ENCODE results near the gene CARS1.

Gene CARS1

GRCh38 chr11:2968341-2968900, 88.8 kb downstream of the CARS1 start:
- in situ Hi-C loops (cut with HindIII; ENCODE audit: low sequenced_read_pairs): no loop called here

GRCh38 chr11:2964782-2965181, 92.4 kb downstream of the CARS1 start:
- in situ Hi-C loops (cut with HindIII; ENCODE audit: low sequenced_read_pairs): no loop called here

- in situ Hi-C loops (cut with HindIII; ENCODE audit: low sequenced_read_pairs): no loop called here
Observed at GRCh38 chr11:2963761-2964160, 93.5 kb downstream of the CARS1 start.

DNA sequence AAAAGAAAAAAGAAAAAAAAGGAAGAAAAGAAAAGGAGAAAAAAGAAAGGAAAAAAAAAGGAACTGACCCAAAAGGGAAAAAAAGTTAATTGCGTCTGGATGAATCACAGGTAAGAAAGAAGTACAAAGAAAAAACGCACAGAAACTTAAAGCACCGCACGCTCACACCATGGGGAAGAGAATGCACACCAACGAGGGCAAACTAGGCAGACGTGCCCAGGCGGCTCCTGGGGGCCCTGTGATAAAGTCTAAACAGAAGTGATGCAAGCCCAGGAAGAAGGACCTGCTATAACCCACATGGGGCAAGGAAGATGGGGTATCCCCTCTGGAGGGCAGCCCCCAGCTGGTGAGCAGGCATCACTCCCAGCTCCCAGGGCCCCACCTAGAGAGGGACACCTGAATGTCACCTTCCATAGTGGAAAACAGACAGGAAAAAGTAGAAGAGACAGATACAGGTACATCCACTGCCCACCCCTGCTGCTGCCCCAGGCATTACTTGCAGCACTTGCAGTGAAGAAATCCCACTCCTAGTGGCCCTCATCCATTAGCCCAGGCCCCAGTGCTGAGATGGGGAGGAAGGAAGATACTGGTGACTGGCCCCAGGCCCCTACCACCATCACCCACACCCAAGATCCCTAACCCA, 94.0 kb downstream of the CARS1 start:
- in situ Hi-C loops (cut with HindIII; ENCODE audit: low sequenced_read_pairs): no loop called here

GRCh38 chr11:2961080-2961479, 96.1 kb downstream of the CARS1 start:
- in situ Hi-C loops (cut with HindIII; ENCODE audit: low sequenced_read_pairs): no loop called here

GRCh38 chr11:2960139-2960538, 97.1 kb downstream of the CARS1 start:
- in situ Hi-C loops (cut with HindIII; ENCODE audit: low sequenced_read_pairs): no loop called here

- in situ Hi-C loops (cut with HindIII; ENCODE audit: low sequenced_read_pairs): no loop called here
Observed at GRCh38 chr11:2958251-2958650, 99.0 kb downstream of the CARS1 start.

DNA sequence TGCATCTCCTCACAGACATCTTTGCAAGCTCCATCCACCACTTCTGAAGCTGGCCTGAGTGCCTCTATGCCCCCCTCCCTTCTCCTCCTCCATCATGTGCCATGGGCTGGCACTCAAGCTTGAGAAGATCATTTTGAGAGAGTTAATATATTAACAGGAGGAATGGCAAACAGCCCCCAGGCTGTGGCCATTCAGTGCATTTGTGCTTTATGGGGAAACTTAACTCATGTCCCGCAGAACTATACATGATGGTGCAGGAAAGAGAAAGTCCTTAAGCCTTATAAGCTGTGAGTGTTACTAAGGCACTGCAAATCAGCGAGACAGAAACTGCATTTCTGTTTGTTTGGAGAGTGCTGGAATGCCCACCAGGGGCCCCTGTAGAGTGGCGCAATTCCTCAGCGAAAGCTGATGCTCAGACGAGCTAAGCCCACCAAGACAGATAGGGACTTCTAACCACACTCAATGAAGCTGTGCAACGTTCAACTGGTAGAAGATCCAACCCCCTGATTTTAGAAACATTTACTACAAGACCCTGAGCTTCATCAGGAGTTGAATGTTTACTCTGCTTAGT, 101.2 kb downstream of the CARS1 start:
- in situ Hi-C loops (cut with HindIII; ENCODE audit: low sequenced_read_pairs): no loop called here

DNA sequence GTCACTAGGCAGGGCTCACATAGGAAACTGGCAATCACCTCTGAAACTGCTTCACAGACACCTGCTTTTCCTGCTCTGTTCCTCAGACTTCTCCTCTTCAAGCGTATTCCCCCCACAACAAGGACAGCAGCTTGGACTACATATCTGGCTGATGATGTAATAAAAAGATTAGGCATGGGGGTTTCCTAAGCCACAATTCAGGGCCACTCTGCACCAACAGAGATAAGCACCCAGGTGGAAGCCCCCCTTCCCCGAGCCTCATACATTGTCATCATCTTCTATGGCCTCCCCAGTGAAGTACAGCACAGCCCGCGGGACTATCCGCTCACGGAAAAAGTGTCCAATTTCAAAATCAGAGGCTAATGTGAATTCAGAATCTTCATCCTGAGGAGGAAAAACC, 103.0 kb downstream of the CARS1 start:
- in situ Hi-C loops (cut with HindIII; ENCODE audit: low sequenced_read_pairs): loop anchor here (5.0 kb wide), 1 partner anchor 38 kb away; the partner anchor contains the start of gene NAP1L4

DNA sequence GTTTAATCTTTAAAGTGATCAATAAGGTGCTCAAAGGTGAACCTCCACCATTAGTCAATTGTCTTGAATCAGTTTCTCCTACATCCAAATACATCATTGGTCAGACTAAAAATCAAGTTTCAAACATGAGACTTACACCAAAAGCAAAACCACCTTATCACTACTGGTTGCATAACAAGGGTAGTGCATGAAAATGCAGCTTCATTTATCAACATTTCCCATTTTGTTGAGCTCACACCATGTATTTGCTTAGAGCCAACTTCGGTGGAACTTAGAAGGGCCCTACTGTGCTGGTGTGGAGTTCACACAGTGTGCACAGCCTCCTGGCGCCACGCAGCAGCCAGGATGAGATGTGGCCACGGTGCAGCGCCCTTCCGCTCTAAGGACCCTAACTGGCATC, 104.9 kb downstream of the CARS1 start:
- in situ Hi-C loops (cut with HindIII; ENCODE audit: low sequenced_read_pairs): loop anchor here (5.0 kb wide), 1 partner anchor 40 kb away; the partner anchor contains the start of gene NAP1L4

DNA sequence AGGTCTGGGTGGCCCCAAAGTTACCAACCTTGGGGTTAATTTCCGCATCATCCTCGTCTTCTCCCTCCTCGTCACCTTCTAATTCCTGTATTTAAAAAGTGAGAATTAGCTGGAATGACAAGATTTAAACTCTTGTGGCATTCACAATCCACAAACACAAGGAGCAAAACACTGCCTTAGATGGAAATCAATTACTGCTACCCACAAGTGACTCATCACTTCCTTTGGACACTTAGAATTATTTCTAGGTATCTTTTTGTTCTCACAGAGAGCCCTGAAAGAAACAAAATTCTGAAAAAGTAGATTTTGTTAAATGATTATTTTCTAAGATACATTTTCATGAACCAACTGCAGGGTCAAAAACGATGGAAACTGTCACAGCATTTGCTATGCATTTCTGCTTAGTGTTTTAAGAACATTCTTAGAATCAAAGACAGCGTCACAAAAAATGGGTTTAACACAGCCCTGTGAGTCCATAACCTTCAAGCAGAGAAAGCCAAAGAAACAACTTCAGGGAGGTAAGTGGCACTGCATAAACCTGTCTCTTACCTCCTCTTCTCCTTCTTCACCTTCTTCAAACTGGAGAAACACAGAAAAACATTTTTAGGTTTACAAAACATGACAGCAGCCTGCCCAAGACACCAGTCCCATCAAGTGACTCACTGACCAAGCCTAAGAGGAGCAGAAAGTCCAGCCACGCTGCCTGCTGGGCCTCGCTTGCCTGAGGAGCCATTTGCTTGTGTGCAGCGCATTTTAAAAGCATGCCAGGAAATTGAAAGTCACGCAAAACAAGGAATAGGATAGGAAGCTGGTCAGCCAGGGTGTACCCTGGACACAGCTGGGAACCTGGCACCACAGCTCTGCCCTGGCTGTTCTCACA, 105.8 kb downstream of the CARS1 start:
- in situ Hi-C loops (cut with HindIII; ENCODE audit: low sequenced_read_pairs): loop anchor here (5.0 kb wide), 1 partner anchor 41 kb away; the partner anchor contains the start of gene NAP1L4
